ENCODE results near the gene DLEC1.

Gene DLEC1

DNA sequence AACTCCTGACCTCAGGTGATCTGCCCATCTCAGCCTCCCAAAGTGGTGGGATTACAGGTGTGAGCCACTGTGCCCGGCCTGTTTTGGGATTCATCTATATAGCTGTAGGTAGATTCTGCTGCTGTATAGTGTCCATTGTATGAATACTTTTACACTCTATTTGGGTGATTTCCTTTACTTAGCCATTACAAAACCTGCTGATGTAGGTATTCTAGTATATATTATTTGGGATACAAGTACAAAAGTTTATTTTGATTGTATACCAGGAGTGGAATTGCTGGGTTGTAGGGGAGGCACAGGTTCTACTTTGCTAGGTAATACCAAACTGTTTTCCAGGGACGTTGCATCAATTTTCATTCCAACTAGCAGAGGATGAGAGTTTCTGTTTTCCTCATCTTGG lies 116.8 kb downstream of the DLEC1 start:
- no peak for TF ChIP-seq EZH2phosphoT487 (conservative IDR thresholded peaks at IDR 0.05; ENCODE audit: low read length)
- TF ChIP-seq, protein P1, sequence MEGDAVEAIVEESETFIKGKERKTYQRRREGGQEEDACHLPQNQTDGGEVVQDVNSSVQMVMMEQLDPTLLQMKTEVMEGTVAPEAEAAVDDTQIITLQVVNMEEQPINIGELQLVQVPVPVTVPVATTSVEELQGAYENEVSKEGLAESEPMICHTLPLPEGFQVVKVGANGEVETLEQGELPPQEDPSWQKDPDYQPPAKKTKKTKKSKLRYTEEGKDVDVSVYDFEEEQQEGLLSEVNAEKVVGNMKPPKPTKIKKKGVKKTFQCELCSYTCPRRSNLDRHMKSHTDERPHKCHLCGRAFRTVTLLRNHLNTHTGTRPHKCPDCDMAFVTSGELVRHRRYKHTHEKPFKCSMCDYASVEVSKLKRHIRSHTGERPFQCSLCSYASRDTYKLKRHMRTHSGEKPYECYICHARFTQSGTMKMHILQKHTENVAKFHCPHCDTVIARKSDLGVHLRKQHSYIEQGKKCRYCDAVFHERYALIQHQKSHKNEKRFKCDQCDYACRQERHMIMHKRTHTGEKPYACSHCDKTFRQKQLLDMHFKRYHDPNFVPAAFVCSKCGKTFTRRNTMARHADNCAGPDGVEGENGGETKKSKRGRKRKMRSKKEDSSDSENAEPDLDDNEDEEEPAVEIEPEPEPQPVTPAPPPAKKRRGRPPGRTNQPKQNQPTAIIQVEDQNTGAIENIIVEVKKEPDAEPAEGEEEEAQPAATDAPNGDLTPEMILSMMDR (IDR thresholded peaks at IDR 0.05; ENCODE audit: insufficient read depth, low read length, poor library complexity, severe bottlenecking): no peak
- no peaks in the 10 kb centered on the region for H3K27me3 ChIP-seq (ENCODE audit: low read length)
- no peaks in the 10 kb centered on the region for H3K79me2 ChIP-seq (ENCODE audit: insufficient read depth, low read length)
- H4K20me1 ChIP-seq (ENCODE audit: low read depth, low read length): no peaks in the 10 kb centered on the region
- no peak overlapping the region for H3K27ac ChIP-seq (ENCODE audit: low read depth, low read length)
- H3K4me3 ChIP-seq (ENCODE audit: insufficient read depth, low read length, poor library complexity, severe bottlenecking): no peak overlapping the region
- no peaks in the 10 kb centered on the region for H3F3A ChIP-seq (ENCODE audit: insufficient read depth)
- H3K9me2 ChIP-seq (replicated peaks; ENCODE audit: insufficient read depth, low read length): no peaks in the 10 kb centered on the region
- H3K9ac ChIP-seq (ENCODE audit: low read length): no peak overlapping the region
- H2AFZ ChIP-seq (ENCODE audit: low read depth, low read length, severe bottlenecking): no peak overlapping the region
- H3K9me3 ChIP-seq (ENCODE audit: insufficient read depth, low read length): no peaks in the 10 kb centered on the region
- no peak overlapping the region for H3K4me2 ChIP-seq (ENCODE audit: low read depth, low read length, poor library complexity, severe bottlenecking)
- no peaks in the 10 kb centered on the region for H3K36me3 ChIP-seq (ENCODE audit: low read length)

DNA sequence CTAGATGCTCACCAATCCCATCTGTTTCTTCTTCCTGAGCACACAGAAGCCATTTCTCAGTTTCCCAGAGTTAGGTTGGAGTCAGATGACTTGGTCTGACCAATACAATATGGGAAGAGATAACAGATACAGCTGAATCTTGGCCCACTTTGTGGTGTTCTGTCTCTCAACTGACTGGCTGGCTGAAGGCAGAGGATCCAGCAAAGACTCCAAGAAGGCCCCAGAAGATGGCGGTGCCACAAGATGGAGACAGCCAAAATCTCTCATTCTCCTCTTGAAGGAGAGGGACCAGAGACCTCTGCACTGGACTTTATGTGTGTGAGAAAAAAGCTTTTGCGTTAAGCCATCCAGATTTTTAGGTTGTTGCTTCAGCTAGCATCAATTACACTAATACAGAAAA lies 118.1 kb downstream of the DLEC1 start:
- Histone ChIP-seq H3K4me2 (ENCODE audit: low read depth, low read length, poor library complexity, severe bottlenecking) (no peak overlapping the region), H3K27ac (ENCODE audit: low read depth, low read length) (no peak overlapping the region), H3K9me3 (ENCODE audit: insufficient read depth, low read length) (no peaks in the 10 kb centered on the region), H3K9me2 (replicated peaks; ENCODE audit: insufficient read depth, low read length) (no peaks in the 10 kb centered on the region), H4K20me1 (ENCODE audit: low read depth, low read length) (no peaks in the 10 kb centered on the region), H2AFZ (ENCODE audit: low read depth, low read length, severe bottlenecking) (no peak overlapping the region), H3K79me2 (ENCODE audit: insufficient read depth, low read length) (no peaks in the 10 kb centered on the region), H3K36me3 (ENCODE audit: low read length) (no peaks in the 10 kb centered on the region), H3K4me3 (ENCODE audit: insufficient read depth, low read length, poor library complexity, severe bottlenecking) (no peak overlapping the region), H3K9ac (ENCODE audit: low read length) (no peak overlapping the region), H3K27me3 (ENCODE audit: low read length) (no peaks in the 10 kb centered on the region), H3F3A (ENCODE audit: insufficient read depth) (no peaks in the 10 kb centered on the region)
- no peak for TF ChIP-seq EZH2phosphoT487 (conservative IDR thresholded peaks at IDR 0.05; ENCODE audit: low read length)
- TF ChIP-seq, protein P1 (IDR thresholded peaks at IDR 0.05; ENCODE audit: insufficient read depth, low read length, poor library complexity, severe bottlenecking): no peak

DNA sequence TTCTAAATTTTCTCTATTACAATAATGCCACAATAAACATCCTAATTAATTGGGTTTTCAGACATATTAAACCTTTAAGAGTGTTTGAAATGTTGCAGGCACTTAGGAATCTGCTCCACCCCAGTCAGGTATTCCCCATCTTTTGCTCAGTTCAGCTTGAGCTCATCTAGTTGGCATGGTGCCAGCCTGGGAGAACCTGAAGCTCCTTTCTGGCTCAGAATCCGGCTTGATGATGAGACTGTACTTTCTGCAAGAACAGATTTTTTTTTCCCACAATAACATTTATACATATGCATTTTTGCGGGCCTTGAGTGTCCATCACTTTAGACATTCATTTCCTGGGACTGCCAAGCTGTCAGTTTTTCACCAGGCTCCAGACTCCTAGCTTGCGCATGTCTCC lies 118.6 kb downstream of the DLEC1 start:
- H3K79me2 ChIP-seq (ENCODE audit: insufficient read depth, low read length): no peaks in the 10 kb centered on the region
- no peak overlapping the region for H3K27ac ChIP-seq (ENCODE audit: low read depth, low read length)
- H3K4me2 ChIP-seq (ENCODE audit: low read depth, low read length, poor library complexity, severe bottlenecking): no peak overlapping the region
- H3F3A ChIP-seq (ENCODE audit: insufficient read depth): 0 out of 2 replicates have a peak, but pooled peaks cover under 1% of the 10 kb centered on the region
- H3K27me3 ChIP-seq (ENCODE audit: low read length): no peaks in the 10 kb centered on the region
- H3K36me3 ChIP-seq (ENCODE audit: low read length): no peaks in the 10 kb centered on the region
- H2AFZ ChIP-seq (ENCODE audit: low read depth, low read length, severe bottlenecking): no peak overlapping the region
- no peaks in the 10 kb centered on the region for H3K9me2 ChIP-seq (replicated peaks; ENCODE audit: insufficient read depth, low read length)
- no peaks in the 10 kb centered on the region for H3K9me3 ChIP-seq (ENCODE audit: insufficient read depth, low read length)
- no peaks in the 10 kb centered on the region for H4K20me1 ChIP-seq (ENCODE audit: low read depth, low read length)
- TF ChIP-seq, protein P1 (IDR thresholded peaks at IDR 0.05; ENCODE audit: insufficient read depth, low read length, poor library complexity, severe bottlenecking): no peak
- TF ChIP-seq EZH2phosphoT487 (conservative IDR thresholded peaks at IDR 0.05; ENCODE audit: low read length): no peak
- H3K9ac ChIP-seq (ENCODE audit: low read length): no peak overlapping the region
- no peak overlapping the region for H3K4me3 ChIP-seq (ENCODE audit: insufficient read depth, low read length, poor library complexity, severe bottlenecking)

Measured in SU-DHL-6 (cell line).